Sigmoid colon (tissue), 7 donors: Measurements from ENCODE around the gene SLC38A6. TPM values are rescaled to one million over a fixed set of nuclear protein-coding genes. Genes with fewer than 3 reads are reported as not detected.

Experiments used
- DNase-seq: peaks from one replicate; pipeline ENCODE4 v3.0.0-alpha.2; 2019
- H3K27ac ChIP-seq, 4 donors: fragments of 200-600 bp; sonication (generic); one replicate each; pipeline ENCODE4 v1.5.1; 2016 to 2019; ENCODE audit warnings: mild to moderate bottlenecking in 1 of 4
- H3K27me3 ChIP-seq, 3 donors: fragments of 200-600 bp; sonication (generic); one replicate each; pipeline ENCODE4 v1.5.1; 2019; ENCODE audit warnings: mild to moderate bottlenecking in 1 of 3
- H3K36me3 ChIP-seq, 4 donors: fragments of 200-600 bp; sonication (generic); one replicate each; pipeline ENCODE4 v1.5.1; 2016 to 2019
- H3K4me1 ChIP-seq, 4 donors: fragments of 200-600 bp; sonication (generic); one replicate each; pipeline ENCODE4 v1.5.1; 2017 to 2019
- H3K4me3 ChIP-seq, 4 donors: fragments of 200-600 bp; sonication (generic); one replicate each; pipeline ENCODE4 v1.5.1; 2017 to 2019; ENCODE audit warnings: mild to moderate bottlenecking in 2 of 4, moderate library complexity in 1 of 4
- H3K9me3 ChIP-seq, 4 donors: fragments of 200-600 bp in 3 of 4; sonication (generic) in 3 of 4; one replicate each; pipeline versions ENCODE4 v1.5.1 to v1.6.1; 2013 to 2019
- CTCF ChIP-seq, 4 experiments: fragments of 450-650 bp in 3 of 4; fragments of 200-600 bp in 1 of 4; IDR thresholded peaks; one replicate each; pipeline ENCODE4 v1.5.1; 2016 to 2019; ENCODE audit warnings: antibody characterized with exemption in 4 of 4, mild to moderate bottlenecking in 3 of 4, moderate library complexity in 2 of 4
- EP300 ChIP-seq, 4 donors: sonication (generic); formaldehyde crosslinking; IDR thresholded peaks; one replicate each; pipeline ENCODE4 v1.6.1; 2017; ENCODE audit warnings: antibody characterized with exemption in 4 of 4
- POLR2A ChIP-seq, 2 donors: fragments of 450-650 bp; IDR thresholded peaks; one replicate each; pipeline ENCODE4 v1.6.1; 2016; ENCODE audit warnings: antibody characterized with exemption in 2 of 2, mild to moderate bottlenecking in 2 of 2, moderate library complexity in 2 of 2
- POLR2AphosphoS5 ChIP-seq, 4 donors: sonication (generic); formaldehyde crosslinking; IDR thresholded peaks; one replicate each; pipeline ENCODE4 v1.6.1; 2017; ENCODE audit warnings: antibody characterized with exemption in 4 of 4
- WGBS, 2 donors: extraction: QIAGEN DNeasy Blood & Tissue Kit; methylation state at CpG; one replicate each; pipeline ENCODE4 v1.1.7; 2013; 5-methylcytosine and 5-hydroxymethylcytosine counted together
- intact Hi-C: fragments of 100-400 bp; cut with DNase I; formaldehyde crosslinking; loops from one replicate; pipeline ENCODE4 v1.15.1; 2023
- polyA plus RNA-seq, 3 donors: library from polyadenylated mRNA; stranded (reverse); fragments of 200-250 nt; gene quantifications; one replicate each; pipeline ENCODE4 v1.2.3, GENCODE V29; 2013
- total RNA-seq, 4 donors: library from RNA; depleted of rRNA; stranded (reverse); fragments of >200 nt; gene quantifications; one replicate each; pipeline ENCODE4 v1.1.0, GENCODE V29; 2016
- donor health status: healthy with polysubstance abuse.
- donor health status: Bipolar disorder and iron deficiency.
- donor health status: healthy.

Gene SLC38A6
- total and polyA plus RNA-seq, 7 donors = 3.0 to 27.3 (median 11.8) TPM

- peak; percentile 78 for DNase-seq
- H3K27ac ChIP-seq = no peak overlapping the region
- no peaks in the 10 kb centered on the region for H3K4me1 ChIP-seq
- WGBS, 2 donors = 53 to 54% methylated on average over 7 of the region's 7 CpGs
- no peaks in the 10 kb centered on the region for H3K27me3 ChIP-seq
- no peaks in the 10 kb centered on the region for H3K9me3 ChIP-seq
- TF ChIP-seq POLR2AphosphoS5 (IDR thresholded peaks at IDR 0.05) (no peak), EP300 (IDR thresholded peaks at IDR 0.05) (no peak), CTCF (IDR thresholded peaks at IDR 0.05) (peak; percentile 42 to 79 (median 70)), POLR2A (IDR thresholded peaks at IDR 0.05) (no peak)
- H3K4me3 ChIP-seq = no peak overlapping the region
- H3K36me3 ChIP-seq = no peaks in the 10 kb centered on the region
- intact Hi-C loops = loop anchor here (1.0 to 5.0 kb wide), 2 partner anchors 227 to 400 kb away; no protein-coding TSS in a partner anchor
Observed at GRCh38 chr14:61025251-61026223, 44.5 kb downstream of the SLC38A6 start.

- intact Hi-C loops = loop anchor here (5.0 kb wide), 1 partner anchor 226 kb away; no protein-coding TSS in a partner anchor
- 91% methylated on average over 2 of the region's 2 CpGs for WGBS, 2 donors
Observed at GRCh38 chr14:61026526-61026925, 45.5 kb downstream of the SLC38A6 start.

DNA sequence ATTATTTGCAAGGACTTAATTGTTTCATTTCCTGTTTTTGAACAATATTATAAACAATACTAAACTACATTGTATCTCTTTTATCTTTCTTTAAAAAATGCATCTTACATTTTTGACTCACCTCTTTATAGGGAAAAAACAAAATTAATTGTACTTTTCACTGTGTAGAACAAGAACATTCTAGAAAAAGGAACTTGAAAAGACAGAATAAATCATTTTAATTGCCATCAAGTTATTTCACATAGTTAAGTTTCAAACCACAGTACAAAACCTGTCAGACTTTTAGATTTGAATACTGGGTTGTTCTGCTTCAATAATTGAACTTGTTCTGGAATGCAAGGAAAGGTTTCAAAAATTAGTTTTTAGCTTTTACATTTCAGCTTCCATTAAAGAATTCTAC, 50.0 kb downstream of the SLC38A6 start:
- no peak overlapping the region for H3K27ac ChIP-seq
- TF ChIP-seq CTCF (IDR thresholded peaks at IDR 0.05) (no peak), EP300 (IDR thresholded peaks at IDR 0.05) (no peak), POLR2AphosphoS5 (IDR thresholded peaks at IDR 0.05) (no peak), POLR2A (IDR thresholded peaks at IDR 0.05) (no peak)
- no peak overlapping the region for H3K4me3 ChIP-seq
- intact Hi-C loops = no loop called here
- no peaks in the 10 kb centered on the region for H3K4me1 ChIP-seq
- H3K27me3 ChIP-seq = no peaks in the 10 kb centered on the region
- H3K36me3 ChIP-seq = no peaks in the 10 kb centered on the region
- no peak for DNase-seq
- no peaks in the 10 kb centered on the region for H3K9me3 ChIP-seq

More at GRCh38 chr14:61026526-61026925, 45.5 kb downstream of the SLC38A6 start:
- TF ChIP-seq EP300 (IDR thresholded peaks at IDR 0.05) (no peak), POLR2A (IDR thresholded peaks at IDR 0.05) (no peak)
- Histone ChIP-seq H3K27me3 (no peaks in the 10 kb centered on the region), H3K9me3 (no peaks in the 10 kb centered on the region), H3K36me3 (no peaks in the 10 kb centered on the region), H3K4me3 (no peak overlapping the region), H3K4me1 (no peaks in the 10 kb centered on the region), H3K27ac (no peak overlapping the region)
- DNase-seq = no peak

DNA sequence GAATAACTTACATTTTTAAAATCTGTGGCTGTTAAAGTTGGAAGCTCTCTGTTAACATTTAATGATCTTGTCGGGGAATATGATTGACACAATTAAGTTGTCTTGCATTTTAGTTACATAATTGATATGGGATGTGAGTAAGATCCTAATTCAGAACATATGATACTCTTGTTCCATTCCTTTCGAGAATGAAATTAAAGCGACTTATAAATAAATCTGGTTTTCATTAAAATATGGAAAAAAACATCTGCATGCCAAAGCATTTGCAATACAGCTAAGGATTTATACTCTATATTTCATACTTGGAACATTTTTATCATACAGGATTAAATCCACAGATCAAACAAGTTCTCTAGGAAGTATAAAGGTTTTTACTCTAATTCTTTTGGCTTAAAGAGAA, 52.0 kb downstream of the SLC38A6 start:
- Histone ChIP-seq H3K27me3 (no peaks in the 10 kb centered on the region), H3K4me1 (no peaks in the 10 kb centered on the region), H3K4me3 (no peak overlapping the region), H3K9me3 (no peaks in the 10 kb centered on the region), H3K27ac (no peak overlapping the region), H3K36me3 (no peaks in the 10 kb centered on the region)
- DNase-seq = no peak
- 92 to 93% methylated on average over 3 of the region's 3 CpGs for WGBS, 2 donors
- TF ChIP-seq CTCF (IDR thresholded peaks at IDR 0.05) (no peak), POLR2AphosphoS5 (IDR thresholded peaks at IDR 0.05) (no peak), EP300 (IDR thresholded peaks at IDR 0.05) (no peak), POLR2A (IDR thresholded peaks at IDR 0.05) (no peak)
- intact Hi-C loops = no loop called here

- TF ChIP-seq POLR2A (IDR thresholded peaks at IDR 0.05) (no peak), EP300 (IDR thresholded peaks at IDR 0.05) (no peak), CTCF (IDR thresholded peaks at IDR 0.05) (no peak), POLR2AphosphoS5 (IDR thresholded peaks at IDR 0.05) (no peak)
- DNase-seq = no peak
- H3K4me3 ChIP-seq = no peak overlapping the region
- H3K27ac ChIP-seq = no peak overlapping the region
- no peaks in the 10 kb centered on the region for H3K36me3 ChIP-seq
- no peaks in the 10 kb centered on the region for H3K27me3 ChIP-seq
- H3K9me3 ChIP-seq = no peaks in the 10 kb centered on the region
- intact Hi-C loops = no loop called here
- H3K4me1 ChIP-seq = no peaks in the 10 kb centered on the region
Observed at GRCh38 chr14:61033855-61034254, 52.8 kb downstream of the SLC38A6 start.
